GM04504 (cell line): ENCODE results near the gene CACNA1E.
"Not testable (repeated sequence)": the region's sequence is repeated elsewhere in the genome, so short reads cannot be mapped to it uniquely, and the experiment has no call there.

ENCODE experiments used
- DNase-seq: peaks from one replicate; pipeline ENCODE4 v3.0.0-alpha.2; 2012; ENCODE audit warnings: low read depth

The CACNA1E gene

GRCh38 chr1:181517181-181517875 lies 34.0 kb downstream of the CACNA1E start:
- no peak for DNase-seq

- DNase-seq = no peak
Observed at GRCh38 chr1:181518152-181518551, 34.8 kb downstream of the CACNA1E start.

- DNase-seq = no peak
Observed at GRCh38 chr1:181522864-181523263, 39.5 kb downstream of the CACNA1E start.

GRCh38 chr1:181525104-181525721 lies 41.9 kb downstream of the CACNA1E start:
- no peak for DNase-seq

- DNase-seq = not testable (repeated sequence)
Observed at GRCh38 chr1:181528241-181528640, 44.9 kb downstream of the CACNA1E start.

GRCh38 chr1:181531441-181531840 lies 48.1 kb downstream of the CACNA1E start:
- no peak for DNase-seq

GRCh38 chr1:181531951-181532600 lies 48.8 kb downstream of the CACNA1E start:
- DNase-seq = no peak

GRCh38 chr1:181538836-181539235 lies 55.5 kb downstream of the CACNA1E start:
- no peak for DNase-seq

- DNase-seq = no peak
Observed at GRCh38 chr1:181541458-181541857, 58.1 kb downstream of the CACNA1E start.

GRCh38 chr1:181541947-181542346 lies 58.6 kb downstream of the CACNA1E start:
- DNase-seq = no peak

GRCh38 chr1:181542406-181542805 lies 59.1 kb downstream of the CACNA1E start:
- DNase-seq = not testable (repeated sequence)

- DNase-seq = no peak
Observed at GRCh38 chr1:181545395-181545794, 62.1 kb downstream of the CACNA1E start.

- no peak for DNase-seq
Observed at GRCh38 chr1:181548497-181548896, 65.2 kb downstream of the CACNA1E start.

- DNase-seq = no peak
Observed at GRCh38 chr1:181551249-181551648, 67.9 kb downstream of the CACNA1E start.

- no peak for DNase-seq
Observed at GRCh38 chr1:181551754-181552153, 68.4 kb downstream of the CACNA1E start.

- DNase-seq = no peak
Observed at GRCh38 chr1:181554465-181554864, 71.1 kb downstream of the CACNA1E start.

- no peak for DNase-seq
Observed at GRCh38 chr1:181556631-181557030, 73.3 kb downstream of the CACNA1E start.

- DNase-seq = no peak
Observed at GRCh38 chr1:181557313-181557712, 74.0 kb downstream of the CACNA1E start.

GRCh38 chr1:181558416-181558815 lies 75.1 kb downstream of the CACNA1E start:
- no peak for DNase-seq

- no peak for DNase-seq
Observed at GRCh38 chr1:181559142-181559541, 75.8 kb downstream of the CACNA1E start.

- no peak for DNase-seq
Observed at GRCh38 chr1:181562395-181562794, 79.1 kb downstream of the CACNA1E start.

- no peak for DNase-seq
Observed at GRCh38 chr1:181568736-181569135, 85.4 kb downstream of the CACNA1E start.

GRCh38 chr1:181577475-181577874 lies 94.2 kb downstream of the CACNA1E start:
- DNase-seq = no peak
